ENCODE results near the gene CACNB3. TPM values are rescaled to one million over a fixed set of nuclear protein-coding genes. Genes with fewer than 3 reads are reported as not detected.
A peak's percentile ranks its signal among the peaks of the same experiment; 100 is the strongest.

The CACNB3 gene
- total RNA-seq, 5 donors from 2014 or later (not counting 1 experiment from before 2014, with no cell fraction given) = 4.3 to 12.4 (median 8.9) TPM

DNA sequence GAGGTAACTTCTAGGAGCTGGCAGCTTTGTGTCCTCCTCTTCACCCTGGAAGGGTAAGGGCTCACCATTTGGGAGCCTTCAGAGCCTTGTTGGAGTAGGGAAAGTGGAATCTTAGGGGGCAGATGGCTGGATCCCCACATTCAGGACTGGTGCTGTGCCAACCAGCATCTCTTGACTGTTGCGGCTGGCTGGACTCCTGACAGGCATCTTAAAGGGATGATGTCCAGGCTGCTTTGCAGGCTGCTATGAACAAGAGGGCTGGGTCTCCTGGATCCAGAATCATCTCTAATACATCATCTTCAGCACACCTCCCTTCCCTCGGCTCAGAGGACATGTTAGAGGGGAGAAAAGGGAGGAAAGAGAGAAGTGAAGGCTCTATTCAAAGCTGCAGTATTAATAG, 4.4 kb downstream of the CACNB3 start:
- Histone ChIP-seq H3K36me3 (ENCODE audit: control insufficient read depth in 2 of 2, extremely low read depth in 1 of 2, insufficient read depth in 1 of 2, low read length in 1 of 2) (peaks cover 0 to 3% of the 10 kb centered on the region in 2 donors), H3K9me3 (no peaks in the 10 kb centered on the region), H3K27me3 (replicated peaks in 1 of 2; ENCODE audit: control insufficient read depth in 2 of 2, extremely low read depth in 1 of 2, insufficient read depth in 2 of 2, low read length in 1 of 2) (peaks cover 0 to 3% of the 10 kb centered on the region in 2 experiments), H3K27ac (ENCODE audit: low read length) (no peak overlapping the region), H3K4me1 (ENCODE audit: control insufficient read depth in 1 of 2, extremely low read depth in 1 of 2, insufficient read depth in 2 of 2, low read length in 2 of 2) (peaks cover 0 to 17% of the 10 kb centered on the region in 2 experiments), H3K4me3 (ENCODE audit: control insufficient read depth in 1 of 2, extremely low read depth in 1 of 2, low read length in 1 of 2) (no peak overlapping the region)
- no peaks in the 10 kb centered on the region for H3K36me3 Mint-ChIP-seq
- peak overlapping the region in 1 of 2 donors; percentile 74 for H3K27ac Mint-ChIP-seq
- H3K4me1 Mint-ChIP-seq = peaks cover 10 to 16% (median 13%) of the 10 kb centered on the region in 3 donors
- no peak overlapping the region for H3K4me3 Mint-ChIP-seq
- POLR2A ChIA-PET = no interaction called here
- DNase-seq (no peak), ATAC-seq (replicated peaks in 1 of 4) (no peak)
- 100% methylated on average over 1 of the region's 2 CpGs for WGBS (ENCODE audit: insufficient coverage)
- H3K9me3 Mint-ChIP-seq = no peaks in the 10 kb centered on the region
- H3K27me3 Mint-ChIP-seq = no peaks in the 10 kb centered on the region
- CTCF ChIA-PET = no interaction called here

DNA sequence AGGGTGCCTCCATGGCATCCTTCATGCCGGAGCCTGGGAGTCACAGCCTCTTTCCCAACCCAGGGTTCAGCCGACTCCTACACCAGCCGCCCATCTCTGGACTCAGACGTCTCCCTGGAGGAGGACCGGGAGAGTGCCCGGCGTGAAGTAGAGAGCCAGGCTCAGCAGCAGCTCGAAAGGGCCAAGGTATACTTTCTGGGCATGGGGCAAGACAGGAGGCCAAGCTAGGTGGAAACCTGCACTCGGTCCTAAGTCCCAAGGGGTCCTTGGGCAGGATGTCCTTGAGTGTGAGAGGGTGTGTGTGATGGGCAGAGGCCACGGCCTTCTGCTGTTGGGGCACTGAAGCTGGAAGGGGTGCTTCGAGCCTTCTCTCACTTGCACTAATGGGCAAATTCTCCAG, 5.0 kb downstream of the CACNB3 start:
- H3K27ac ChIP-seq (ENCODE audit: low read length) = no peak overlapping the region
- Mint-ChIP-seq H3K27me3 (no peaks in the 10 kb centered on the region), H3K4me1 (peaks cover 8 to 13% (median 9%) of the 10 kb centered on the region in 3 donors), H3K9me3 (no peaks in the 10 kb centered on the region), H3K36me3 (no peaks in the 10 kb centered on the region), H3K4me3 (no peak overlapping the region), H3K27ac (peak overlapping the region in 1 of 2 donors; percentile 16)
- DNase-seq (no peak), ATAC-seq (replicated peaks in 1 of 4) (no peak)
- ChIA-PET CTCF (no interaction called here), POLR2A (no interaction called here)
- peaks cover 0 to 4% of the 10 kb centered on the region in 2 donors for H3K36me3 ChIP-seq (ENCODE audit: control insufficient read depth in 2 of 2, extremely low read depth in 1 of 2, insufficient read depth in 1 of 2, low read length in 1 of 2)
- 83% methylated on average over 10 of the region's 11 CpGs for WGBS (ENCODE audit: insufficient coverage)
- no peaks in the 10 kb centered on the region for H3K27me3 ChIP-seq (replicated peaks in 1 of 2; ENCODE audit: control insufficient read depth in 2 of 2, extremely low read depth in 1 of 2, insufficient read depth in 2 of 2, low read length in 1 of 2)
- peaks cover 0 to 13% of the 10 kb centered on the region in 2 experiments for H3K4me1 ChIP-seq (ENCODE audit: control insufficient read depth in 1 of 2, extremely low read depth in 1 of 2, insufficient read depth in 2 of 2, low read length in 2 of 2)
- H3K4me3 ChIP-seq (ENCODE audit: control insufficient read depth in 1 of 2, extremely low read depth in 1 of 2, low read length in 1 of 2) = no peak overlapping the region
- H3K9me3 ChIP-seq = no peaks in the 10 kb centered on the region

DNA sequence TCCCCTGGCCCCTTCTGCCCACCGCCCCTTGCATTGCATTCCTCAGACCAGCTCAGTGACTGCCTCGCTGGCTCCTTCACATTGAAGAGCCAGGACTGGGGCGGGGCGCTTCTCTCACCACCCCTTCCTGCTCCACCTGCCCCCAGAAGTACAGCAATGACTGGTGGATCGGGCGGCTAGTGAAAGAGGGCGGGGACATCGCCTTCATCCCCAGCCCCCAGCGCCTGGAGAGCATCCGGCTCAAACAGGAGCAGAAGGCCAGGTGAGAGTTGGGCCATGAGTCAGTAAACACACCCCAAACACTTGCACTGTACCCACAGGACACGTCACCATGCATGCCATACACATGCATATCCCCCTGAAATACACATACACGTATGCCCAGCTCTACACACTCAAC, 5.8 kb downstream of the CACNB3 start:
- 70% methylated on average over 11 of the region's 12 CpGs for WGBS (ENCODE audit: insufficient coverage)
- Mint-ChIP-seq H3K4me1 (peaks cover 4 to 9% (median 7%) of the 10 kb centered on the region in 3 donors), H3K36me3 (no peaks in the 10 kb centered on the region), H3K4me3 (no peak overlapping the region), H3K9me3 (no peaks in the 10 kb centered on the region), H3K27me3 (no peaks in the 10 kb centered on the region), H3K27ac (no peak overlapping the region)
- ChIA-PET POLR2A (no interaction called here), CTCF (no interaction called here)
- H3K4me1 ChIP-seq (ENCODE audit: control insufficient read depth in 1 of 2, extremely low read depth in 1 of 2, insufficient read depth in 2 of 2, low read length in 2 of 2) = peaks cover 0 to 9% of the 10 kb centered on the region in 2 experiments
- no peak overlapping the region for H3K27ac ChIP-seq (ENCODE audit: low read length)
- no peaks in the 10 kb centered on the region for H3K9me3 ChIP-seq
- H3K36me3 ChIP-seq (ENCODE audit: control insufficient read depth in 2 of 2, extremely low read depth in 1 of 2, insufficient read depth in 1 of 2, low read length in 1 of 2) = peaks cover 5 to 12% of the 10 kb centered on the region in 2 donors
- no peak overlapping the region for H3K4me3 ChIP-seq (ENCODE audit: control insufficient read depth in 1 of 2, extremely low read depth in 1 of 2, low read length in 1 of 2)
- DNase-seq = peak in 8 of 35 experiments; percentile 6 to 32 (median 17)
- peak in 3 of 4 experiments; percentile 11 to 43 (median 41) for ATAC-seq (replicated peaks in 1 of 4)
- H3K27me3 ChIP-seq (replicated peaks in 1 of 2; ENCODE audit: control insufficient read depth in 2 of 2, extremely low read depth in 1 of 2, insufficient read depth in 2 of 2, low read length in 1 of 2) = no peaks in the 10 kb centered on the region

DNA sequence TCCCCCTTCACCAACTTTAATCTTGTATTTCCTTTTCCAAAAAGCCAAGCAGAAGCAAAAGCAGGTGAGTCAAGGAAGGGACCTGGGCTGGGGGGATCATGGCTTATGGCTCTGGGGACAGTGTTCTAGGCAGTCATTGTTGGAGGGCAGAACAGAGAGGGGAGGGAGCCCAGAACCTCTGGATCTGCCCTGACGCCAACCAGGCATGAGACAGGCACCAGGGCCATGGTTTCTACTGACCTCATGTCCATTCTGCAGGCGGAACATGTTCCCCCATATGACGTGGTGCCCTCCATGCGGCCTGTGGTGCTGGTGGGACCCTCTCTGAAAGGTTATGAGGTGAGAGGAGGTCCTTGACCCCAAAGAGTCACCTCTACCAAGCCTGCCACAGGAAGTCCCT, 6.6 kb downstream of the CACNB3 start:
- DNase-seq (no peak), ATAC-seq (replicated peaks in 1 of 4) (no peak)
- no peak overlapping the region for H3K27ac Mint-ChIP-seq
- ChIA-PET CTCF (interaction anchor here in 1 of 2 donors (1.0 kb wide), 1 partner anchor 28 kb away, joined by 3 read pairs; no protein-coding TSS in a partner anchor), POLR2A (no interaction called here)
- H3K4me3 Mint-ChIP-seq = no peak overlapping the region
- peaks cover 13 to 20% of the 10 kb centered on the region in 2 donors for H3K36me3 ChIP-seq (ENCODE audit: control insufficient read depth in 2 of 2, extremely low read depth in 1 of 2, insufficient read depth in 1 of 2, low read length in 1 of 2)
- no peaks in the 10 kb centered on the region for H3K27me3 ChIP-seq (replicated peaks in 1 of 2; ENCODE audit: control insufficient read depth in 2 of 2, extremely low read depth in 1 of 2, insufficient read depth in 2 of 2, low read length in 1 of 2)
- peaks cover 0 to 7% (median 5%) of the 10 kb centered on the region in 3 donors for H3K4me1 Mint-ChIP-seq
- H3K27ac ChIP-seq (ENCODE audit: low read length) = no peak overlapping the region
- no peaks in the 10 kb centered on the region for H3K9me3 ChIP-seq
- H3K4me3 ChIP-seq (ENCODE audit: control insufficient read depth in 1 of 2, extremely low read depth in 1 of 2, low read length in 1 of 2) = no peak overlapping the region
- H3K4me1 ChIP-seq (ENCODE audit: control insufficient read depth in 1 of 2, extremely low read depth in 1 of 2, insufficient read depth in 2 of 2, low read length in 2 of 2) = peaks cover 0 to 5% of the 10 kb centered on the region in 2 experiments
- H3K9me3 Mint-ChIP-seq = no peaks in the 10 kb centered on the region
- H3K27me3 Mint-ChIP-seq = no peaks in the 10 kb centered on the region
- peaks cover 4% of the 10 kb centered on the region for H3K36me3 Mint-ChIP-seq
- WGBS (ENCODE audit: insufficient coverage) = 100% methylated on average over 1 of the region's 4 CpGs

DNA sequence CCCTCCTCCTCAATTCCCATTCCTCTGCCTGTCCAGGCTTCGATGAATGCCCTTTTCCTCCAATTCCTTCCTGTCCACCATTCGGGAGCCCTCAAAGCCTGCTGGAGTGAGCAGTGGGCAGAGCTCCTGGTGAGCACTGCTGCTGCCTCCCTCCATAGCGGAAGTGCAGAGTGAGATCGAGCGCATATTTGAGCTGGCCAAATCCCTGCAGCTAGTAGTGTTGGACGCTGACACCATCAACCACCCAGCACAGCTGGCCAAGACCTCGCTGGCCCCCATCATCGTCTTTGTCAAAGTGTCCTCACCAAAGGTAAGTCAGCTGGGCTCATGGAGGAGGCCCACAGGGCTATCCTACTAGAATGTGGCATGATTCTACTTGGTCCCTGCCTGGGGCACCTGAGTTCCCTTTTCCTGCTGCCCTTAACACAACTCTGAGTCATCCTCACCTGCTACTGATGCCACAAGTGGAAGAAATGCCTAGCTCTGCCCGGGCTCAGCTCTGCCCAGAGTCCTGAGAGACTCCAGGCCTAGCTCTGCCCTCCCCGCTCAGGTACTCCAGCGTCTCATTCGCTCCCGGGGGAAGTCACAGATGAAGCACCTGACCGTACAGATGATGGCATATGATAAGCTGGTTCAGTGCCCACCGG, 8.0 kb downstream of the CACNB3 start:
- Histone ChIP-seq H3K4me3 (ENCODE audit: control insufficient read depth in 1 of 2, extremely low read depth in 1 of 2, low read length in 1 of 2) (no peak overlapping the region), H3K9me3 (no peaks in the 10 kb centered on the region), H3K27me3 (replicated peaks in 1 of 2; ENCODE audit: control insufficient read depth in 2 of 2, extremely low read depth in 1 of 2, insufficient read depth in 2 of 2, low read length in 1 of 2) (no peaks in the 10 kb centered on the region), H3K4me1 (ENCODE audit: control insufficient read depth in 1 of 2, extremely low read depth in 1 of 2, insufficient read depth in 2 of 2, low read length in 2 of 2) (peaks cover 0 to 5% of the 10 kb centered on the region in 2 experiments), H3K27ac (ENCODE audit: low read length) (no peak overlapping the region), H3K36me3 (ENCODE audit: control insufficient read depth in 2 of 2, extremely low read depth in 1 of 2, insufficient read depth in 1 of 2, low read length in 1 of 2) (peaks cover 26 to 34% of the 10 kb centered on the region in 2 donors)
- Mint-ChIP-seq H3K27ac (no peak overlapping the region), H3K27me3 (no peaks in the 10 kb centered on the region), H3K4me3 (no peak overlapping the region), H3K4me1 (peaks cover 0 to 7% (median 5%) of the 10 kb centered on the region in 3 donors), H3K36me3 (peaks cover 14% of the 10 kb centered on the region), H3K9me3 (no peaks in the 10 kb centered on the region)
- DNase-seq (no peak), ATAC-seq (replicated peaks in 1 of 4) (no peak)
- ChIA-PET POLR2A (no interaction called here), CTCF (no interaction called here)
- WGBS (ENCODE audit: insufficient coverage) = 89% methylated on average over 14 of the region's 15 CpGs

DNA sequence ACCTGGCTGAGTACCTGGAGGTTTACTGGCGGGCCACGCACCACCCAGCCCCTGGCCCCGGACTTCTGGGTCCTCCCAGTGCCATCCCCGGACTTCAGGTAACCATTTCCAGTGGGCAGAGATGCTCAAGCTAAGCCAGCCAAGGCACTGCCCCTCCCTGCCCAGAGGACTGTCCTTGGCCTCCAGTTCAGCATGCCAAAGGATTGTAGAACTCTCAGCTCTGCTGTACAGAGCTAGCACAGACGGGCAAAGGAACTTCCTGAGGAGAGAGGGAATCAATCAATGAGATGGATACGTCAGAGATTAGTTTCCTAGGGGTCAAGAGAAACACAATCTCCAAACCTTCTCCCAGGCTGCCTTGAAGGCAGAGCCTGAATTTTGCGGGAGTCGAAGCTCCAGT, 8.7 kb downstream of the CACNB3 start:
- Histone ChIP-seq H3K4me3 (ENCODE audit: control insufficient read depth in 1 of 2, extremely low read depth in 1 of 2, low read length in 1 of 2) (no peak overlapping the region), H3K9me3 (no peaks in the 10 kb centered on the region), H3K27me3 (replicated peaks in 1 of 2; ENCODE audit: control insufficient read depth in 2 of 2, extremely low read depth in 1 of 2, insufficient read depth in 2 of 2, low read length in 1 of 2) (no peaks in the 10 kb centered on the region), H3K36me3 (ENCODE audit: control insufficient read depth in 2 of 2, extremely low read depth in 1 of 2, insufficient read depth in 1 of 2, low read length in 1 of 2) (peaks cover 26 to 41% of the 10 kb centered on the region in 2 donors), H3K27ac (ENCODE audit: low read length) (no peak overlapping the region), H3K4me1 (ENCODE audit: control insufficient read depth in 1 of 2, extremely low read depth in 1 of 2, insufficient read depth in 2 of 2, low read length in 2 of 2) (peaks cover 0 to 5% of the 10 kb centered on the region in 2 experiments)
- 95% methylated on average over 4 of the region's 8 CpGs for WGBS (ENCODE audit: insufficient coverage)
- CTCF ChIA-PET = interaction anchor here (0.6 kb wide), 2 partner anchors 58 to 95 kb away, joined by 3 to 5 read pairs; no protein-coding TSS in a partner anchor
- Mint-ChIP-seq H3K9me3 (no peaks in the 10 kb centered on the region), H3K27ac (no peak overlapping the region), H3K27me3 (no peaks in the 10 kb centered on the region), H3K36me3 (peaks cover 19% of the 10 kb centered on the region), H3K4me3 (no peak overlapping the region), H3K4me1 (peaks cover 0 to 7% (median 5%) of the 10 kb centered on the region in 3 donors)
- no peak for ATAC-seq (replicated peaks in 1 of 4)
- DNase-seq = no peak
- POLR2A ChIA-PET = no interaction called here

Data from T-cell (primary cell).